Measurements from ENCODE around the gene LPO.

Gene LPO

GRCh38 chr17:58306131-58306951 is 68.0 kb downstream of the LPO start:
- no peak for TF ChIP-seq CTCF (conservative IDR thresholded peaks at IDR 0.05)
- no peak for TF ChIP-seq ZFX (IDR thresholded peaks at IDR 0.05)

GRCh38 chr17:58307468-58308172 is 69.2 kb downstream of the LPO start:
- no peak overlapping the region for H3K27ac ChIP-seq

More at GRCh38 chr17:58306131-58306951, 68.0 kb downstream of the LPO start:
- H3K27ac ChIP-seq: no peak overlapping the region

GRCh38 chr17:58308173-58308984 is 70.0 kb downstream of the LPO start:
- TF ChIP-seq ZFX (IDR thresholded peaks at IDR 0.05) (no peak), CTCF (conservative IDR thresholded peaks at IDR 0.05) (peak; percentile 34)
- no peak overlapping the region for H3K27ac ChIP-seq

More at GRCh38 chr17:58307468-58308172, 69.2 kb downstream of the LPO start:
- no peak for TF ChIP-seq CTCF (conservative IDR thresholded peaks at IDR 0.05)
- TF ChIP-seq ZFX (IDR thresholded peaks at IDR 0.05): no peak

- no peak overlapping the region for H3K27ac ChIP-seq
- no peak for TF ChIP-seq CTCF (conservative IDR thresholded peaks at IDR 0.05)
- no peak for TF ChIP-seq ZFX (IDR thresholded peaks at IDR 0.05)
Measured at GRCh38 chr17:58308985-58309917, 70.9 kb downstream of the LPO start.

GRCh38 chr17:58309918-58310259 is 71.5 kb downstream of the LPO start:
- TF ChIP-seq ZFX (IDR thresholded peaks at IDR 0.05) (no peak), CTCF (conservative IDR thresholded peaks at IDR 0.05) (no peak)
- no peak overlapping the region for H3K27ac ChIP-seq

GRCh38 chr17:58310511-58311428 is 72.4 kb downstream of the LPO start:
- TF ChIP-seq ZFX (IDR thresholded peaks at IDR 0.05) (no peak), CTCF (conservative IDR thresholded peaks at IDR 0.05) (no peak)

More at GRCh38 chr17:58310511-58311428, 72.4 kb downstream of the LPO start:
- no peak overlapping the region for H3K27ac ChIP-seq

All from C4-2B (cell line).